Camera-type eye (tissue), 1 donor: ENCODE results near the gene TRMT61A. TPM values are rescaled to one million over a fixed set of nuclear protein-coding genes. Genes with fewer than 3 reads are reported as not detected.

ENCODE experiments used
- total RNA-seq: library from RNA; depleted of rRNA; stranded (reverse); fragments of >200 nt; gene quantifications from one replicate; pipeline ENCODE4 v1.2.3, GENCODE V29; 2014

TRMT61A gene
- 10.1 TPM for total RNA-seq

GRCh38 chr14:103528587-103529382 lies at the start of gene TRMT61A:
TRMT61A (plus strand) TSS chr14:103529196; CDS start chr14:103529979, 783 bp downstream.

GRCh38 chr14:103522649-103523574 lies 6.1 kb upstream of the TRMT61A start, which contains the start of gene CKB:
CKB (minus strand) TSS chr14:103522830; CDS start chr14:103522493, 337 bp downstream.

DNA sequence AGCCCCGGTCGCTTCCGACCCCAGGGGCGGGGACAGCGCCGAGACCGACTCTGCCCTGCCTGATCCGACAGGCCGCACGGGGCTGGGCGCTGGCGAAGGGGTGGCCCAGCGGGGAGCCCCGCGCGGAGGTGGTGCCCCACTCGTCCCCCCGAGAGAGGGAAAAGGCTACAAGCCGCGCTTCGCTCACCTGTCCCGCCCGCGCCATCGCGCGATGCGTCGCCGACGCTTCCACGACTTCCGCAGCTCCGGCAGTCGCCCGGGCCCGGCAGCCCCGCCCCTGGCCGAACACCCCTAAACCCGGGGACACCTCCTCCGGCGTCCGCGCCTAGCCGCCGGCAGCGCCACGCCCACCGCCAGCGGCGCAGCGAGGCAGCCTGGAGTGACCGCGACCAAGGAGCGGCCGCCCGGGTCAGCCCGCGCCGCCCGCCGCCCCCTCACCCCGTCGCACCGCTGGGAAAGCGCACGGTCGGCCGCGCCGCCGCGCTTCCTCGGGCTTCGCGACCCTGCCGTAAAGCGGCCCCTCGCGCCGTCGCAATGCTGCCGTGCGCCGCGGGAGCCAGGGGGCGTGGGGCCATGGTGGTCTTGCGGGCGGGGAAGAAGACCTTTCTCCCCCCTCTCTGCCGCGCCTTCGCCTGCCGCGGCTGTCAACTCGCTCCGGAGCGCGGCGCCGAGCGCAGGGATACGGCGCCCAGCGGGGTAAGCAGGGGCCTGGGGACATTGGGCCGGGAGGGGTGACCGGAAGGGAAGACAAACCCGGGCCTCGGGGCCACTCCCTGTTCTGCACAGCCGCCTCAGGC lies 33.6 kb downstream of the TRMT61A start, which contains the start of the genes BAG5 and COA8:
TSS of gene BAG5 (minus strand) at position 229 of the 797 bp plus-strand sequence. CDS start 1,493 bp downstream, outside the sequence.
TSS of gene COA8 (plus strand) at position 532 of the 797 bp plus-strand sequence. CDS start at position 574, 42 bp downstream.

Other genes with a start within 250 kb of the TRMT61A start
- 187 TPM for gene EIF5, start 195.0 kb upstream of the TRMT61A start, total RNA-seq
- gene MARK3, start 143.8 kb upstream of the TRMT61A start, total RNA-seq, result 144 TPM
- gene CKB, start 6.4 kb upstream of the TRMT61A start, total RNA-seq, result 814 TPM
- 51.6 TPM for gene BAG5, start 33.5 kb downstream of the TRMT61A start, total RNA-seq
- 37.4 TPM for gene COA8, start 33.8 kb downstream of the TRMT61A start, total RNA-seq
- gene KLC1, start 100.0 kb downstream of the TRMT61A start, total RNA-seq, result 377 TPM
- gene XRCC3, start 186.3 kb downstream of the TRMT61A start, total RNA-seq, result 15.2 TPM
- 93.5 TPM for gene ZFYVE21, start 186.6 kb downstream of the TRMT61A start, total RNA-seq